Endothelial cell of umbilical vein (primary cell): ENCODE data around the gene EIF4E1B. TPM values are rescaled to one million over a fixed set of nuclear protein-coding genes. Genes with fewer than 3 reads are reported as not detected.

Experiments
- BruUV-seq: library from RNA; stranded (reverse); fragments of 400-500 nt; replicated peaks from 2 replicates; lab custom pipeline; 2021; lab: Mats Ljungman, UMichigan
- CTCF ChIA-PET: fragments of 300-600, 350-600 bp; sonication (Branson Sonifier 250); formaldehyde crosslinking; loops from one replicate; lab custom pipeline; 2021; ENCODE audit warnings: antibody characterized with exemption, inconsistent platforms; lab: Charles Lee
- POLR2A ChIA-PET: fragments of 300-600, 350-600 bp; sonication (Branson Sonifier 250); formaldehyde crosslinking; loops from one replicate; lab custom pipeline; 2021; ENCODE audit warnings: antibody characterized with exemption, inconsistent platforms; lab: Charles Lee
- DNase-seq: peaks from one replicate; pipeline ENCODE4 v3.0.0-alpha.2; 2011; ENCODE audit warnings: low read depth, low spot score
- FAIRE-seq: peaks from 2 replicates; lab custom pipeline; 2011; peaks lifted over from hg19 to GRCh38; lab: Jason Lieb, UNC
- H2AFZ ChIP-seq: 2 replicates; pipeline ENCODE4 v1.6.0; 2012; ENCODE audit warnings: low read depth, low read length, control low read depth, inconsistent platforms
- H3K27ac ChIP-seq: 2 replicates; pipeline ENCODE4 v1.5.1; 2011; ENCODE audit warnings: low read depth, mild to moderate bottlenecking, control low read depth, low read length, moderate library complexity; ENCODE audit not compliant: insufficient read depth
- H3K27me3 ChIP-seq, 2 experiments: 2 replicates each; pipeline versions ENCODE4 v1.6.0 to v1.6.1; 2011; ENCODE audit warnings: low read length in 2 of 2, mixed read lengths in 1 of 2; ENCODE audit not compliant: control insufficient read depth in 2 of 2, insufficient read depth in 2 of 2
- H3K36me3 ChIP-seq, 2 experiments: 2 replicates in 1 of 2; 3 replicates in 1 of 2; pipeline ENCODE4 v1.5.1; 2011; ENCODE audit warnings: low read length in 2 of 2, mild to moderate bottlenecking in 1 of 2, moderate library complexity in 1 of 2; ENCODE audit not compliant: control insufficient read depth in 2 of 2, insufficient read depth in 2 of 2; ENCODE audit errors: extremely low read depth in 1 of 2
- H3K4me1 ChIP-seq: 3 replicates; pipeline ENCODE4 v1.5.1; 2011; ENCODE audit warnings: mild to moderate bottlenecking, low read length; ENCODE audit not compliant: control insufficient read depth, insufficient read depth; ENCODE audit errors: extremely low read depth
- H3K4me2 ChIP-seq: 2 replicates; pipeline ENCODE4 v1.6.1; 2011; ENCODE audit warnings: low read length, control low read depth, mixed read lengths; ENCODE audit not compliant: insufficient read depth
- H3K4me3 ChIP-seq, 3 experiments: fragments of 200-600 bp in 1 of 3; sonication (generic), shearing (Covaris generic) in 1 of 3; replicated peaks in 1 of 3; 2 replicates each; pipeline ENCODE4 v1.5.1; 2011 to 2016; ENCODE audit warnings: control low read depth in 3 of 3, low read length in 3 of 3, mild to moderate bottlenecking in 2 of 3, inconsistent platforms in 1 of 3, low read depth in 1 of 3, moderate library complexity in 1 of 3; ENCODE audit not compliant: insufficient read depth in 1 of 3
- H3K79me2 ChIP-seq: 2 replicates; pipeline ENCODE4 v1.6.0; 2012; ENCODE audit warnings: low read length, inconsistent platforms; ENCODE audit not compliant: control insufficient read depth, insufficient read depth
- H3K9ac ChIP-seq: replicated peaks from 2 replicates; pipeline ENCODE3; 2011; ENCODE audit warnings: low read length, control low read depth; ENCODE audit not compliant: insufficient read depth; ENCODE audit errors: extremely low read depth
- H3K9me1 ChIP-seq: replicated peaks from 3 replicates; pipeline ENCODE4 v1.6.0; 2011; ENCODE audit warnings: mild to moderate bottlenecking, low read length; ENCODE audit not compliant: control insufficient read depth, insufficient read depth; ENCODE audit errors: extremely low read depth
- H3K9me3 ChIP-seq: replicated peaks from 2 replicates; pipeline ENCODE4 v1.5.1; 2012; ENCODE audit warnings: low read length, inconsistent platforms; ENCODE audit not compliant: control insufficient read depth, insufficient read depth
- H4K20me1 ChIP-seq: replicated peaks from 2 replicates; pipeline ENCODE3; 2011; ENCODE audit warnings: mild to moderate bottlenecking, low read length; ENCODE audit not compliant: control insufficient read depth, insufficient read depth; ENCODE audit errors: extremely low read depth
- EZH2 ChIP-seq: IDR thresholded peaks from 2 replicates; pipeline ENCODE4 v1.6.1; 2012; ENCODE audit warnings: borderline replicate concordance, low read depth, mild to moderate bottlenecking, moderate library complexity, low read length, inconsistent platforms; ENCODE audit not compliant: severe bottlenecking
- FOS ChIP-seq: IDR thresholded peaks from 2 replicates; pipeline ENCODE4 v1.6.1; 2011; ENCODE audit warnings: mild to moderate bottlenecking, low read length, moderate library complexity, borderline replicate concordance; ENCODE audit not compliant: insufficient read depth
- GATA2 ChIP-seq: IDR thresholded peaks from 2 replicates; pipeline ENCODE4 v1.7.0; 2011; ENCODE audit warnings: low read depth, mild to moderate bottlenecking, moderate library complexity, mixed read lengths, low read length; ENCODE audit not compliant: insufficient read length, insufficient read depth
- JUN ChIP-seq: IDR thresholded peaks from 2 replicates; pipeline ENCODE4 v1.6.1; 2011; ENCODE audit warnings: borderline replicate concordance, low read depth; ENCODE audit not compliant: insufficient read length, insufficient read depth
- MYC ChIP-seq: IDR thresholded peaks from one replicate; pipeline ENCODE4 v1.6.1; 2011; ENCODE audit warnings: mild to moderate bottlenecking, low read depth, low read length
- POLR2A ChIP-seq: IDR thresholded peaks from 2 replicates; pipeline ENCODE4 v1.6.1; 2012; ENCODE audit warnings: low read depth, mild to moderate bottlenecking, control low read depth, low read length
- POLR2AphosphoS5 ChIP-seq: IDR thresholded peaks from 2 replicates; pipeline ENCODE4 v1.6.1; 2012; ENCODE audit warnings: low read depth, mild to moderate bottlenecking, control low read depth, low read length, moderate library complexity; ENCODE audit not compliant: insufficient read depth
- dilution Hi-C: fragments of 300-500 bp; cut with MboI; formaldehyde crosslinking; loops from one replicate; pipeline ENCODE4 v1.15.0; 2019; ENCODE audit warnings: low sequenced_read_pairs; ENCODE audit not compliant: extremely low pct_ligation_motif_present
- intact Hi-C: fragments of 100-400 bp; cut with micrococcal nuclease; formaldehyde crosslinking; loops from one replicate; pipeline ENCODE4 v1.10.0; 2022
- polyA plus RNA-seq, 4 experiments: library from polyadenylated mRNA; depleted of rRNA in 3 of 4; stranded (reverse) in 3 of 4; unstranded in 1 of 4; fragments of >200 nt; gene quantifications; 2 replicates each; pipeline versions ENCODE4 v1.2.1 to v1.2.3, GENCODE V29; 2011 to 2012; ENCODE audit warnings: missing spikeins in 1 of 4
- total RNA-seq: library from RNA; stranded (reverse); gene quantifications from 2 replicates; pipeline ENCODE4 v1.2.3, GENCODE V29; 2021
- TF ChIP-seq, protein P1 (sequence below): IDR thresholded peaks from 2 replicates; pipeline ENCODE4 v1.6.1; 2011; ENCODE audit not compliant: insufficient read depth, insufficient read length
- TF ChIP-seq, protein P2 (sequence below), 2 donors: IDR thresholded peaks; 1 replicate in 1 of 2; 2 replicates in 1 of 2; pipeline ENCODE4 v1.5.1; 2011; ENCODE audit warnings: low read length in 2 of 2, mild to moderate bottlenecking in 2 of 2, moderate library complexity in 2 of 2, control low read depth in 1 of 2, inconsistent platforms in 1 of 2, low read depth in 1 of 2; ENCODE audit not compliant: insufficient read depth in 1 of 2; ENCODE audit errors: extremely low read depth in 1 of 2

The EIF4E1B gene
- total and polyA plus RNA-seq, 2 donors (not counting 3 experiments of a cell fraction or from before 2014, with no cell fraction given), result not detected

DNA sequence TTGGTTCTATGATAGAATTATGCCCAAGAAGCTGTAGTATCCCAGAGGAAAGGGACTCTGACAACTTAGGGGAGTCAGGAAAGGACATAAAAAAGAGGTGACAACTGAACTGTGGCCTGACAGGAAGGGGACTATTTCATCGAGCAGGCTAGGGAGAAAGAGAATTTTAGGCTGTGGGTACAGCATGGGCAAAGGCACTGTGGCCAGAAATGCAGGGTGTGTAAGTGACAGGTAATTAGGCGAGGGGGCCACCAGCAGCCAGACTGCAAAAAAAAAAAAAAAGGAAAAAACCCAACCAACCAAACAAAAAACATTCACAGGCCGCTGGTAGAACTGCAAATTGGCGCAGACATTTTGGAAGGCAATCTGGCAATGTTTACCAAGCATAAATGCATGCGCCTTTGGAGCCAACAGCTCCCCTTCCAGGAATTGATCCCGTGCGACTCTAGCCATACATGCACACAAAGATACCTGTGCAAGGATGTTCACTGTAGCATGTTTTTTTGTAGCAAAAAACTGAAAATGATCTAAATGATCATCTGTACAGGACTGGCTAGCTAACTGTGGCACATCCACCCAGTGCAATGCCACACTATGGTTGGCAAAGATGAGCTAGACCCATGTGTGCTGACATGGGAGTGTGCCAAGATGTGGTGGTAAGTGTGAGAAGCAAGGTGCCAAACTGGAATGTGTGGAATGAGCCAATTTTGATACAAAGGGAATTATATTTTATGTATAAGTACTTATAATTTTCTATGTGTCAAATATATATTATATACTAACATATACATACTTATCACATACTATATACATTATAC lies 1.1 kb downstream of the EIF4E1B start:
- BruUV-seq, result no TSS peak
- Histone ChIP-seq H3K79me2 (no peaks in the 10 kb centered on the region), H4K20me1 (no peaks in the 10 kb centered on the region), H2AFZ (no peak overlapping the region), H3K27me3 (peaks cover 54 to 62% of the 10 kb centered on the region in 2 experiments), H3K4me3 (no peak overlapping the region), H3K9me1 (no peaks in the 10 kb centered on the region), H3K9ac (no peak overlapping the region), H3K4me2 (no peak overlapping the region), H3K4me1 (no peaks in the 10 kb centered on the region), H3K9me3 (no peaks in the 10 kb centered on the region), H3K36me3 (no peaks in the 10 kb centered on the region), H3K27ac (no peak overlapping the region)
- no peak for FAIRE-seq
- intact Hi-C loops (no loop called here), dilution Hi-C loops (no loop called here)
- DNase-seq, result no peak
- TF ChIP-seq GATA2 (no peak), POLR2A (no peak), POLR2AphosphoS5 (no peak), JUN (no peak), MYC (no peak), EZH2 (no peak), FOS (no peak)
- TF ChIP-seq, protein P1, sequence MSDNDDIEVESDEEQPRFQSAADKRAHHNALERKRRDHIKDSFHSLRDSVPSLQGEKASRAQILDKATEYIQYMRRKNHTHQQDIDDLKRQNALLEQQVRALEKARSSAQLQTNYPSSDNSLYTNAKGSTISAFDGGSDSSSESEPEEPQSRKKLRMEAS, result no peak
- TF ChIP-seq, protein P2, sequence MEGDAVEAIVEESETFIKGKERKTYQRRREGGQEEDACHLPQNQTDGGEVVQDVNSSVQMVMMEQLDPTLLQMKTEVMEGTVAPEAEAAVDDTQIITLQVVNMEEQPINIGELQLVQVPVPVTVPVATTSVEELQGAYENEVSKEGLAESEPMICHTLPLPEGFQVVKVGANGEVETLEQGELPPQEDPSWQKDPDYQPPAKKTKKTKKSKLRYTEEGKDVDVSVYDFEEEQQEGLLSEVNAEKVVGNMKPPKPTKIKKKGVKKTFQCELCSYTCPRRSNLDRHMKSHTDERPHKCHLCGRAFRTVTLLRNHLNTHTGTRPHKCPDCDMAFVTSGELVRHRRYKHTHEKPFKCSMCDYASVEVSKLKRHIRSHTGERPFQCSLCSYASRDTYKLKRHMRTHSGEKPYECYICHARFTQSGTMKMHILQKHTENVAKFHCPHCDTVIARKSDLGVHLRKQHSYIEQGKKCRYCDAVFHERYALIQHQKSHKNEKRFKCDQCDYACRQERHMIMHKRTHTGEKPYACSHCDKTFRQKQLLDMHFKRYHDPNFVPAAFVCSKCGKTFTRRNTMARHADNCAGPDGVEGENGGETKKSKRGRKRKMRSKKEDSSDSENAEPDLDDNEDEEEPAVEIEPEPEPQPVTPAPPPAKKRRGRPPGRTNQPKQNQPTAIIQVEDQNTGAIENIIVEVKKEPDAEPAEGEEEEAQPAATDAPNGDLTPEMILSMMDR (IDR thresholded peaks at IDR 0.05; ENCODE audit: extremely low read depth in 1 of 2, insufficient read depth in 1 of 2, low read depth in 1 of 2, low read length in 2 of 2), result no peak
- POLR2A ChIA-PET, result no interaction called here
- CTCF ChIA-PET, result interaction anchor here (1.9 to 2.9 kb wide), 4 partner anchors 10 to 58 kb away, joined by 8 to 14 read pairs (median 10); no protein-coding TSS in a partner anchor
